Rectal smooth muscle tissue (tissue), 1 donor: ENCODE data around the gene CERCAM.
"Not testable (repeated sequence)": the region's sequence is repeated elsewhere in the genome, so short reads cannot be mapped to it uniquely, and the experiment has no call there.

Experiments
- H3K27ac ChIP-seq: one replicate; pipeline ENCODE4 v1.7.0; 2013; ENCODE audit warnings: low read depth, low read length, inconsistent platforms
- H3K27me3 ChIP-seq: one replicate; pipeline ENCODE4 v1.7.0; 2013; ENCODE audit warnings: low read length; ENCODE audit not compliant: control insufficient read depth, insufficient read depth
- H3K36me3 ChIP-seq: one replicate; pipeline ENCODE4 v1.7.0; 2013; ENCODE audit warnings: low read length; ENCODE audit not compliant: control insufficient read depth, insufficient read depth
- H3K4me1 ChIP-seq: one replicate; pipeline ENCODE4 v1.7.0; 2013; ENCODE audit warnings: low read length; ENCODE audit not compliant: control insufficient read depth, insufficient read depth
- H3K4me3 ChIP-seq: one replicate; pipeline ENCODE4 v1.7.0; 2013; ENCODE audit warnings: low read length
- H3K9ac ChIP-seq: one replicate; pipeline ENCODE4 v1.7.0; 2013; ENCODE audit warnings: low read length

CERCAM gene

DNA sequence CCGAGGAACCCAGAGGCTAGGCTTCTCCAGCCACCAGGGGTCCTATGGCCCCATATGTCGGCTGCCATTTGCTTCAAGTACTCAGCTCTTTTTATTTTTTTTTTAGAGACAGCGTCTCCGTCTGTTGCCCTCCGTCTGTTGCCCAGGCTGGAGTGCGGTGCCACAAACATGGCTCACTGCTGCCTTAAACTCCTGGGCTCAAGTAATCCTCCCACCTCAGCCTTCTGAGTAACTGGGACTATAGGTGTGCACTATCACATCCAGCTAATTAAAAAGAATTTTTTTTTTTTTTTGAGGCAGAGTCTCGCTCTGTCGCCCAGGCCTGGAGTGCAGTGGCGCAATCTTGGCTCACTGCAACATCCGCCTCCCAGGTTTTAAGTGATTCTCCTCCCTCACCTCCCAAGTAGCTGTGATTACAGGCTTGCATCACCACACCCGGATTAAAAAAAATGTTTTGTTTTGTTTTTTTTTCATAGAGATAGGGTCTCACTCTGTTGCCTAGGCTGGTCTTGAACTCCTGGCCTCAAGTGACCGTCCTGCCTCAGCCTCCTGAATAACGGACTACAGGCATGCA, 8.9 kb downstream of the CERCAM start:
- Histone ChIP-seq H3K9ac (no peak overlapping the region), H3K27me3 (no peaks in the 10 kb centered on the region), H3K27ac (no peak overlapping the region), H3K4me1 (no peaks in the 10 kb centered on the region), H3K4me3 (no peak overlapping the region), H3K36me3 (no peaks in the 10 kb centered on the region)

DNA sequence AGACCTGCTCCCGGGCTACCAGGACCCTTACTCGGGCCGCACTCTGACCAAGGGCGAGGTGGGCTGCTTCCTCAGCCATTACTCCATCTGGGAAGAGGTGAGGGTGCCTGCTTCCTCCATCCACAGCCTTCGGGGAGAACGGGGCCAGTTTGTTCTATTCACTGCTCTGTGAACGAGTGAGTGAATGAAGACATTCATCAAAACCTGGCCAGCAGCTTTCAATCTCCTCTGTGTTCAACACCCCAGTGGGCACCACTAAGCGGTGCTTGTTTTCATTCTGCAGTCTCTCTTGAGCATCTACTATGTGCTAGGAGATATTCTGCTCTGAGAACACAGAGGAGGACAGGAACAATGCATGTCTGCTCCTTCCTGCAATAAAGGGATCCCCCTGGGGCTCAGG, 10.6 kb downstream of the CERCAM start:
- no peaks in the 10 kb centered on the region for H3K4me1 ChIP-seq
- no peak overlapping the region for H3K4me3 ChIP-seq
- H3K36me3 ChIP-seq: no peaks in the 10 kb centered on the region
- no peak overlapping the region for H3K9ac ChIP-seq
- no peak overlapping the region for H3K27ac ChIP-seq
- H3K27me3 ChIP-seq: no peaks in the 10 kb centered on the region

DNA sequence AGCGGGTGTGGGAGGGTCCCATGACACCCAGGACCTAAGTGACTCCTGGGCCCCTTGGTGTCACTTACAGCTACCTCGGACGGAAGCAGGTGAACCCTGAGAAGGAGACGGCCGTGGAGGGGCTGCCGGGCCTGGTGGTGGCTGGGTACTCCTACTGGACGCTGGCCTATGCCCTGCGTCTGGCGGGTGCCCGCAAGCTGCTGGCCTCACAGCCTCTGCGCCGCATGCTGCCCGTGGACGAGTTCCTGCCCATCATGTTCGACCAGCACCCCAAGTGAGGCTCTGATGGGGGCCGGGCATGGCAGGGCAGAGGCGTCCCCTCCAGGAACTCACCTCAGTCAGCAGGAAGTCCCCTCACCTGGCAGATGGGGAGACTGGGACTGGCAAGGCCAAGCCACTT, 13.7 kb downstream of the CERCAM start:
- H3K36me3 ChIP-seq: no peaks in the 10 kb centered on the region

DNA sequence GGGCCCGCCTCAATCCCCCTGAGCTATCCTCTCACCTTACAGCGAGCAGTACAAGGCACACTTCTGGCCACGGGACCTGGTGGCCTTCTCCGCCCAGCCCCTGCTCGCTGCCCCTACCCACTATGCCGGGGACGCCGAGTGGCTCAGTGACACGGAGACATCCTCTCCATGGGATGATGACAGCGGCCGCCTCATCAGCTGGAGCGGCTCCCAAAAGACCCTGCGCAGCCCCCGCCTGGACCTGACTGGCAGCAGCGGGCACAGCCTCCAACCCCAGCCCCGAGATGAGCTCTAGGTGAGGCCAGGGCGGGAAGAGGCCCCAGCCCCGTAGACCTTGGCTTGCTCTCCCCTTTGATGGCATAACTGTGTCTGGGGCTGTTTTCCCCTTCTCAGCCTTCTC, 15.0 kb downstream of the CERCAM start:
- no peaks in the 10 kb centered on the region for H3K36me3 ChIP-seq
- H3K27ac ChIP-seq: no peak overlapping the region
- H3K4me1 ChIP-seq: no peaks in the 10 kb centered on the region

More for the DNA sequence above, 13.7 kb downstream of the CERCAM start:
- Histone ChIP-seq H3K9ac (no peak overlapping the region), H3K27me3 (no peaks in the 10 kb centered on the region), H3K4me3 (no peak overlapping the region), H3K4me1 (no peaks in the 10 kb centered on the region), H3K27ac (no peak overlapping the region)

DNA sequence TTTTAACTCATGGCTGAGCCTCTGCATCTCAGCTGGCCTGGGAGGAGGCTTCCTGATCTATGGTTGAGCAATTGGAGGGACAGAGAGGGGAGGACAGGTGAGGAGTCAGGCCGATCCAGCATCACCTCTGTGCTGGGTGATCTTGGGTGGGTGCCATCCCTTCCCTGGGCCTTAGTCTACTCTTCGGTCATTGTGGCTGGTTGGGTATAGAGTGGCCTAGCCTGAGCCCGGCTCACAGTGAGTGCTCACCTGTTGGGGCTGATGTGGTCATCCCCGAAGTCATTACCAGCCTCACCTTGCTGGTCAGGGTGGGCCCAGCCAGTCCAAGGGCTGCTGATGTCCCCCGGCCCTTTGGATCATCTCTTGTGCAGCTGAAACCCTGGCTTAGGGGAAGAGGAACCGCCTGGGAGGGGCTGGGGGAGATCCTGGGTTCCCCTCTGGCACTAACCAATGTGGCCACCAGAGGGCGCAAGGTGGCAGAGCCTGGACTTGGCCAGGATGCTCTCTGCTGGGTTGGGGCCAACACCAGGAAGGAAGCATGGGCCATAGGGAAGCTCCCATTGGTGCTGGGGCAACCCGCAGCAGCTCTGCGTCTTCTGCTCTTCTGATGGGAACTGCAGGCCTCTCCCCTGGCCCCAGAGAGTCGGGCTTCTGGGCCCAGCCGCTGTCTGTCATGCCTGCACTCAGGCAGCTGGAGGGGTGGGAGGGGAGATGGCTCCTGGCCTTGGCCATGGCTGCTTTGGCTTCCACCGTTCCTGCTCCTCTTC, 17.9 kb downstream of the CERCAM start:
- no peak overlapping the region for H3K9ac ChIP-seq
- no peaks in the 10 kb centered on the region for H3K36me3 ChIP-seq
- no peak overlapping the region for H3K27ac ChIP-seq
- H3K4me1 ChIP-seq: no peaks in the 10 kb centered on the region
- H3K4me3 ChIP-seq: no peak overlapping the region
- H3K27me3 ChIP-seq: no peaks in the 10 kb centered on the region

More for the DNA sequence above, 15.0 kb downstream of the CERCAM start:
- no peaks in the 10 kb centered on the region for H3K27me3 ChIP-seq
- no peak overlapping the region for H3K9ac ChIP-seq
- no peak overlapping the region for H3K4me3 ChIP-seq

DNA sequence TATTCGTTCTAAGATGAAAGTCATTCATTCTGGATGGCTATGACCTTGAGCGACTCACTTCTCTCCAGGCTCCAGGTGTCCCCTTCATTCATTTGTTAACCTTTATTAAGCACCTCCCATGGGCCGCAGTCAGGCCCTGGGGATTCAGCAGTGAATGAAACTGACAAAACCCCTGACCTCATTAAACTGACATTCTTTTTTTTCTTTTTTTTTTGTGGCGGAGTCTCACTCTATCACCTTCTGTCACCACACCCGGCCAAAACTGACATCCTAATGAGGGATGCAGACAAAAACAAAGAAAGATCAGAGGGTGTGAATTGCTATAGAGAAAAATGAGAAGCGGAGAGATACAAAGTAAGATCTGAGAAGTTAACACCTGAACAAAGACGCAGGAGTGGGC, 18.6 kb downstream of the CERCAM start:
- Histone ChIP-seq H3K27ac (no peak overlapping the region), H3K4me3 (no peak overlapping the region), H3K27me3 (no peaks in the 10 kb centered on the region), H3K36me3 (no peaks in the 10 kb centered on the region), H3K4me1 (no peaks in the 10 kb centered on the region), H3K9ac (no peak overlapping the region)

DNA sequence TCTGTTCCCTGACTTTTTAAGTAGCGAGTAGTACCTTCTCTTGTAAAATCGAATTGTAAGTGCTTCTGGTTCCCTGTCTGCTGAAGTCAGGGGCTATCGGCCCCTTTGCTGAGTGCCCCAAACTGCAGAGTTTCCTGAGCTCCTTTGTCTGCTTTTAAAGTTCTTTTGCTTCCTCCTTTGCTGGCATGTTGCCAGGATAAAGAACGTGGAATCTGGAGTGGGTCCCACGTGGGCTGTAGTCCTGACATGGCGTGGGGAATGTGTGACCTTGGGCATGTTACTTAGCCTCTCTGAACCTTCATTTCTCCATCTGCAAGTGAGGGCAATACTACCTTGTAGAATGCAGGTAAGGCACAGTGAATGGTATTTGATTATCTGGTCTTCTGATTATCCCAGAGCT, 21.5 kb downstream of the CERCAM start:
- Histone ChIP-seq H3K9ac (no peak overlapping the region), H3K4me3 (no peak overlapping the region), H3K4me1 (no peaks in the 10 kb centered on the region)

DNA sequence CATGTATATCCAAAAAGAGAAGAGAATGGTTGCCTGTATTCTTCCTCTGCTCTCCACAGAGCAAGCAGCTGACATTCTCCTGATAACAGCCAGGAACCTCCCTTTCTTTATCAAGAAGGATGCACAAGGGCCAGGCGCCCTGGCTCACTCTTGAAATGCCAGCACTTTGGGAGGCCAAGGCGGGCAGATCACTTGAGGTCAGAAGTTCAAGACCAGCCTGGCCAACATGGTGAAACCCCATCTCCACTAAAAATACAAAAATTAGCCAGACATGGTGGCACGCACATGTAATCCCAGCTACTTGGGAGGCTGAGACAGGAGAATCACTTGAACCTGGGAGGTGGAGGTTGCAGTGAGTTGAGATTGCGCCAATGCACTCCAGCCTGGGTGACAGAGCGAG, 25.8 kb downstream of the CERCAM start:
- H3K27me3 ChIP-seq, H3K36me3 ChIP-seq, H3K9ac ChIP-seq, H3K27ac ChIP-seq, H3K4me1 ChIP-seq, H3K4me3 ChIP-seq: not testable (repeated sequence)

More for the DNA sequence above, 21.5 kb downstream of the CERCAM start:
- Histone ChIP-seq H3K27ac (no peak overlapping the region), H3K36me3 (no peaks in the 10 kb centered on the region), H3K27me3 (no peaks in the 10 kb centered on the region)

DNA sequence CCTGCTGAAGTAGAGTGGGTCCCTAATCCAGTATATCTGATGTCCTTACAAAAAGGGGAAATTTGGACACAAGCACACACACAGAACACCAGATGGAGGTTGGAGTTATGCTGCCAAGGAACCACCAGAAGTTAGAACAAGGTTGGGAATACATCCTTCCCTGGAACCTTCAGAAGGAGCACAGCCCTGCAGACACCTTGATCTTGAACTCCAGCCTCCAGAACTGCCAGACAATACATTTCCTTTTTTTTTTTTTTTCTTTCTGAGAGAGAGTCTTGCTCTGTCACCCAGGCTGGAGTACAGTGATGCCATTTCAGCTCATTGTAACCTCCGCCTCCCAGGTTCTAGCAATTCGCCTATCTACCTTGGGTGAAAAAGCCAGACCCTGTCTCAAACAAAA, 28.1 kb downstream of the CERCAM start:
- Histone ChIP-seq H3K27ac (no peak overlapping the region), H3K4me3 (no peak overlapping the region), H3K27me3 (no peaks in the 10 kb centered on the region), H3K4me1 (no peaks in the 10 kb centered on the region), H3K9ac (no peak overlapping the region), H3K36me3 (no peaks in the 10 kb centered on the region)

DNA sequence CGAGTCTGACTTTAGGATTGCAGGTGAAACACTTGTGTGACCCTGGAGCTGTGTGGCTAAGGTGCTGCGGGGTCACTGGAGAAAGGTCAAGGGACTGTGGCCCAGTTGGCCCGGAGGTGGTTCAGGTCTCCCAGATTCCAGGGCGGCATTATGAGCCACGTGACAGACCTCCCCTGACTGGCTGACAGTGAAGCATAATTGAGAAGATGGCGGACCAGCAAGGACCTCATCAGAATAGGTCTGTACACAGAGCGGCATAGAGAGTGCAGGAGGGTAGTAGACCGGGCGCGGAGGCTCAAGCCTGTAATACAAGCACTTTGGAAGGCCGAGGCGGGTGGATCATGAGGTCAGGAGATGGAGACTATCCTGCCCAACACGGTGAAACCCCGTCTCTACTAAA, 34.3 kb downstream of the CERCAM start:
- peaks cover 2% of the 10 kb centered on the region for H3K36me3 ChIP-seq
- no peak overlapping the region for H3K9ac ChIP-seq
- no peak overlapping the region for H3K4me3 ChIP-seq
- H3K27me3 ChIP-seq: no peaks in the 10 kb centered on the region
- no peak overlapping the region for H3K27ac ChIP-seq
- no peaks in the 10 kb centered on the region for H3K4me1 ChIP-seq

DNA sequence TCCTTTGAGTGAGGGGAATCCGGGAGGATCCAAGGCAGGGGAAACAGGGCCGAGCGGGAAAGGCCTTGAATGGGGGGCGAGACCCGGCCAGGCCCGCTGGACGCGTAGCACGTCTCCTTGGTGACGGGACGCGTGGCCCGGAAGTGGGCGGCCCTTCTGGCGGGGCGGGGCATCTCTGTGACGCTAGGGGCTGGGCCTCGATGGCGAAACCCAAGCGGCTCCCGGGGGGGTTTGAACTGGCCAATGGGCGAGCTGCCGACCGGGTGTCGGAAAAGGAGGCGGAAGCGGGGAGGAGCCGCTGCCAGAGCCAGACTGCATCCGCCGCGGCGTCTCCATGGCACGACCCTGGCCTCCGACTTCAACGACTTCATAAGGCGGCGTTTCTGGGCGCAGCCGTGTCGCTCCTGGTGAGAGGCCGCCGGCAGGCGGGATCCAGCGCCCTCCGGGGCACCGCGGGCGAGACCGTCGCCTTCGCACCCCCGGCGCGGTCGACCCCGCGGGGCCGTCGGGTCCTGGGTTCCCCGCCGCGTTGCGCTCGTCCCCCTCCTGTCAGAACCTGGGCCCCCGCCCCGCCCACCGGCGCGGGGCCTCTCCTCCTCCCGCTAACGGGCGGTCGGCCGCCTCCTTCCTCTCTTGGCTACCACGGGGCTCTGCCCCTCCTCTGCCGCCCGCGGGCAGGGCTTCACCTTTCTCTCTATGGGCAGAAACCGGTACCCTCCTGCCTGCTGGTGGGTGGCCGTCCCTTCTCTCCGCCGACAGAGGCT, 35.4 kb downstream of the CERCAM start, which contains the start of gene ODF2:
Gene ODF2 (plus strand): TSS at position 158 of the 764 bp plus-strand sequence. CDS start 86 bp downstream, at position 244.
- peaks cover 10% of the 10 kb centered on the region for H3K36me3 ChIP-seq
- H3K27ac ChIP-seq: peak within 1 kb of the TSS; percentile 66
- H3K27me3 ChIP-seq: no peaks in the 10 kb centered on the region
- H3K4me3 ChIP-seq: peak within 1 kb of the TSS; percentile 95
- H3K4me1 ChIP-seq: no peaks in the 10 kb centered on the region
- H3K9ac ChIP-seq: peak within 1 kb of the TSS; percentile 49

DNA sequence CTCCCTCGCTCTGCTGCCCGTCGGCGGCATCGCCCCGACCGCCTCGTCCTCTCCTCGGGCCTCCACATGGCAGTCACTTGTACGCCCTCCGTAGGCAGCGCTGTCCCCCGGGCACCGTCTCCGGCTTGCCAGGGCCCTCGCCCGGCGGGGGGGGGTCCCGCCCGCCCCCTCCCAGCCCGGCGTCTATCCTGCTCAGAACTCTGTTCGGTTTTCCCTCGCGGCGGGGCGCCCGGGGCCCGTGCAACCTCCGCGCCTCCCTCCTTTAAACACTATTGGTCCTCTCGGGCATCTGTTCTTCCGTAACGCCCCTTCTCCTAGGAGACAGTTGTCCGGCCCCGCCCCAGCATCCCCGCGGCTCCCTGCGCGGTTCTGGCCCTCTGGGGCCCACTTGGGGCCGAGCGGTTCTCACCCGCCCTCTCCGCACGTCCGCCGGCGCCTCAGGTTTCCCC, 36.0 kb downstream of the CERCAM start:
- H3K27me3 ChIP-seq: no peaks in the 10 kb centered on the region
- peak overlapping the region; percentile 66 for H3K27ac ChIP-seq

More for the DNA sequence above, 36.0 kb downstream of the CERCAM start:
- H3K36me3 ChIP-seq: peaks cover 10% of the 10 kb centered on the region
- peak overlapping the region; percentile 49 for H3K9ac ChIP-seq
- peak overlapping the region; percentile 95 for H3K4me3 ChIP-seq
- no peaks in the 10 kb centered on the region for H3K4me1 ChIP-seq
